Measurements from ENCODE around the gene CEP112. TPM values are rescaled to one million over a fixed set of nuclear protein-coding genes. Genes with fewer than 3 reads are reported as not detected.

The CEP112 gene
- total and polyA plus RNA-seq, 2 of the 13 experiments (the other 11 are each of a cell fraction or from before 2014, with no cell fraction given) = 1.2 to 3.4 TPM

DNA sequence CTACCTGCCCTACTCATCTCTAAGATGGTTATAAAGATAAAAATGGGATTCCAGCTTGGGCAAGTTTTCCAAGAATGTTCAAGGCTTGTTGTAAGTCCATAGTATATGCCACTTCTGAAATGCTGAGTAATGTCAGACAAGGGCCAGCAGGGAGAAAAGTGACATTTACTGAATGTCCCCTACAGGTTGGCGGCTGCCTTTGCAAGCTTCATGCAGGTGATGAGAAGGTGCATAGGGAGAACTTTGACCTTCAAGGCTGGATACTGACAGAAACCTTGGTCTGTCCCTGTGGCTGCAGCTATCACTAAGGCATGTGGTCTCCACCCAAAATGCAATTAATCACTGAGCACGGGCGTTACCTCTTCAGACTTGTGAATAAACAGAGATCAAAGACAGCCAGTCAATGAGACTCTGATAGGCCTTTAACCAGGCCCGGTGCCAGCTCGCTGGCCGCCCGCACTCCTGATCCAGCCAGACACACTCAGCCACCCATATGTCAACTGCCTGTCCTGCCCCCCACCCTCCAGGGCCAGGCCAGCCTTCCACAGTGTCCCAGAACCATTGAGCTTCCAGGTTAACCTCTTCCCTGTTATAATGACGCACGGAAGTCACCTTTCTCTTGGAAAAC, 603.6 kb downstream of the CEP112 start (continued):
- TF ChIP-seq, protein P1, sequence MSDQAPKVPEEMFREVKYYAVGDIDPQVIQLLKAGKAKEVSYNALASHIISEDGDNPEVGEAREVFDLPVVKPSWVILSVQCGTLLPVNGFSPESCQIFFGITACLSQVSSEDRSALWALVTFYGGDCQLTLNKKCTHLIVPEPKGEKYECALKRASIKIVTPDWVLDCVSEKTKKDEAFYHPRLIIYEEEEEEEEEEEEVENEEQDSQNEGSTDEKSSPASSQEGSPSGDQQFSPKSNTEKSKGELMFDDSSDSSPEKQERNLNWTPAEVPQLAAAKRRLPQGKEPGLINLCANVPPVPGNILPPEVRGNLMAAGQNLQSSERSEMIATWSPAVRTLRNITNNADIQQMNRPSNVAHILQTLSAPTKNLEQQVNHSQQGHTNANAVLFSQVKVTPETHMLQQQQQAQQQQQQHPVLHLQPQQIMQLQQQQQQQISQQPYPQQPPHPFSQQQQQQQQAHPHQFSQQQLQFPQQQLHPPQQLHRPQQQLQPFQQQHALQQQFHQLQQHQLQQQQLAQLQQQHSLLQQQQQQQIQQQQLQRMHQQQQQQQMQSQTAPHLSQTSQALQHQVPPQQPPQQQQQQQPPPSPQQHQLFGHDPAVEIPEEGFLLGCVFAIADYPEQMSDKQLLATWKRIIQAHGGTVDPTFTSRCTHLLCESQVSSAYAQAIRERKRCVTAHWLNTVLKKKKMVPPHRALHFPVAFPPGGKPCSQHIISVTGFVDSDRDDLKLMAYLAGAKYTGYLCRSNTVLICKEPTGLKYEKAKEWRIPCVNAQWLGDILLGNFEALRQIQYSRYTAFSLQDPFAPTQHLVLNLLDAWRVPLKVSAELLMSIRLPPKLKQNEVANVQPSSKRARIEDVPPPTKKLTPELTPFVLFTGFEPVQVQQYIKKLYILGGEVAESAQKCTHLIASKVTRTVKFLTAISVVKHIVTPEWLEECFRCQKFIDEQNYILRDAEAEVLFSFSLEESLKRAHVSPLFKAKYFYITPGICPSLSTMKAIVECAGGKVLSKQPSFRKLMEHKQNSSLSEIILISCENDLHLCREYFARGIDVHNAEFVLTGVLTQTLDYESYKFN (CRISPR knock-in tag; conservative IDR thresholded peaks at IDR 0.05) = 0 out of 2 replicates have a peak, but pooled peaks have one; percentile 37
- TF ChIP-seq MATR3 (CRISPR knock-in tag; IDR thresholded peaks at IDR 0.05) = no peak
- no peak for TF ChIP-seq GZF1 (CRISPR knock-in tag; IDR thresholded peaks at IDR 0.05)
- TF ChIP-seq ZFP41 (CRISPR knock-in tag; IDR thresholded peaks at IDR 0.05; ENCODE audit: borderline replicate concordance) = no peak
- TF ChIP-seq ZBTB1 (CRISPR knock-in tag; IDR thresholded peaks at IDR 0.05; ENCODE audit: borderline replicate concordance) = no peak
- TF ChIP-seq CAMTA2 (CRISPR knock-in tag; IDR thresholded peaks at IDR 0.05; ENCODE audit: borderline replicate concordance) = no peak
- TF ChIP-seq BORCS8-MEF2B (CRISPR knock-in tag; IDR thresholded peaks at IDR 0.05) = no peak
- TF ChIP-seq NR2C2 (CRISPR knock-in tag; IDR thresholded peaks at IDR 0.05; ENCODE audit: borderline replicate concordance) = peak; percentile 30; the same call in 1 of the 2 replicates
- TF ChIP-seq ZNF629 (CRISPR knock-in tag; conservative IDR thresholded peaks at IDR 0.05) = no peak; the same call in 1 of the 2 replicates
- TF ChIP-seq ASH2L (IDR thresholded peaks at IDR 0.05; ENCODE audit: insufficient read length, low read depth, low read length) = no peak
- TF ChIP-seq ZNF703 (CRISPR knock-in tag; IDR thresholded peaks at IDR 0.05; ENCODE audit: borderline replicate concordance) = no peak
- TF ChIP-seq BRD4 (CRISPR knock-in tag; IDR thresholded peaks at IDR 0.05) = peak; percentile 37; the same call in 1 of the 2 replicates
- TF ChIP-seq, protein P2, sequence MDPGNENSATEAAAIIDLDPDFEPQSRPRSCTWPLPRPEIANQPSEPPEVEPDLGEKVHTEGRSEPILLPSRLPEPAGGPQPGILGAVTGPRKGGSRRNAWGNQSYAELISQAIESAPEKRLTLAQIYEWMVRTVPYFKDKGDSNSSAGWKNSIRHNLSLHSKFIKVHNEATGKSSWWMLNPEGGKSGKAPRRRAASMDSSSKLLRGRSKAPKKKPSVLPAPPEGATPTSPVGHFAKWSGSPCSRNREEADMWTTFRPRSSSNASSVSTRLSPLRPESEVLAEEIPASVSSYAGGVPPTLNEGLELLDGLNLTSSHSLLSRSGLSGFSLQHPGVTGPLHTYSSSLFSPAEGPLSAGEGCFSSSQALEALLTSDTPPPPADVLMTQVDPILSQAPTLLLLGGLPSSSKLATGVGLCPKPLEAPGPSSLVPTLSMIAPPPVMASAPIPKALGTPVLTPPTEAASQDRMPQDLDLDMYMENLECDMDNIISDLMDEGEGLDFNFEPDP (CRISPR knock-in tag; conservative IDR thresholded peaks at IDR 0.05) = no peak
- TF ChIP-seq ZNF343 (CRISPR knock-in tag; IDR thresholded peaks at IDR 0.05) = no peak
- TF ChIP-seq ZFYVE20 (CRISPR knock-in tag; IDR thresholded peaks at IDR 0.05; ENCODE audit: borderline replicate concordance, low read depth) = no peak
- TF ChIP-seq FUBP1 (CRISPR knock-in tag; IDR thresholded peaks at IDR 0.05; ENCODE audit: borderline replicate concordance) = 0 out of 2 replicates have a peak, but pooled peaks have one; percentile 45
- peak; percentile 65; the same call in 1 of the 2 replicates for TF ChIP-seq ZNF317 (CRISPR knock-in tag; IDR thresholded peaks at IDR 0.05)
- TF ChIP-seq, protein P3, sequence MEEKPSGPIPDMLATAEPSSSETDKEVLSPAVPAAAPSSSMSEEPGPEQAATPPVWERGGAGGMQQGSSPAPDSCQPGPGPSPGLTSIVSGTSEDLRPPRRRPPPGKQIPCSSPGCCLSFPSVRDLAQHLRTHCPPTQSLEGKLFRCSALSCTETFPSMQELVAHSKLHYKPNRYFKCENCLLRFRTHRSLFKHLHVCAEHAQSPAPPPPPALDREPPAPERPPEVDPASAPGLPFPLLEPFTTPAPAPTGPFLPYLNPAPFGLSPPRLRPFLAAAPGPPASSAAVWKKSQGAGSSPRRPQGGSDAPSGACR (CRISPR knock-in tag; IDR thresholded peaks at IDR 0.05) = no peak
- TF ChIP-seq ISX (CRISPR knock-in tag; conservative IDR thresholded peaks at IDR 0.05) = no peak
- TF ChIP-seq ETV6 (CRISPR knock-in tag; conservative IDR thresholded peaks at IDR 0.05) = no peak; the same call in 1 of the 2 replicates
- no peak for TF ChIP-seq PLRG1 (conservative IDR thresholded peaks at IDR 0.05)

Data from HepG2 (cell line).